ENCODE results near the gene TMEM108.

GRCh38 chr3:133152681-133153220 lies 114.6 kb downstream of the TMEM108 start:
- no peak for TF ChIP-seq BHLHE40 (IDR thresholded peaks at IDR 0.05; ENCODE audit: borderline replicate concordance)
- TF ChIP-seq SUZ12 (IDR thresholded peaks at IDR 0.05) = no peak
- no peak for TF ChIP-seq SP1 (IDR thresholded peaks at IDR 0.05)
- TF ChIP-seq HDGF (IDR thresholded peaks at IDR 0.05; ENCODE audit: borderline replicate concordance) = no peak
